ENCODE measurements around the gene NOP9.
"Not testable (repeated sequence)": the region's sequence is repeated elsewhere in the genome, so short reads cannot be mapped to it uniquely, and the experiment has no call there.

The NOP9 gene

DNA sequence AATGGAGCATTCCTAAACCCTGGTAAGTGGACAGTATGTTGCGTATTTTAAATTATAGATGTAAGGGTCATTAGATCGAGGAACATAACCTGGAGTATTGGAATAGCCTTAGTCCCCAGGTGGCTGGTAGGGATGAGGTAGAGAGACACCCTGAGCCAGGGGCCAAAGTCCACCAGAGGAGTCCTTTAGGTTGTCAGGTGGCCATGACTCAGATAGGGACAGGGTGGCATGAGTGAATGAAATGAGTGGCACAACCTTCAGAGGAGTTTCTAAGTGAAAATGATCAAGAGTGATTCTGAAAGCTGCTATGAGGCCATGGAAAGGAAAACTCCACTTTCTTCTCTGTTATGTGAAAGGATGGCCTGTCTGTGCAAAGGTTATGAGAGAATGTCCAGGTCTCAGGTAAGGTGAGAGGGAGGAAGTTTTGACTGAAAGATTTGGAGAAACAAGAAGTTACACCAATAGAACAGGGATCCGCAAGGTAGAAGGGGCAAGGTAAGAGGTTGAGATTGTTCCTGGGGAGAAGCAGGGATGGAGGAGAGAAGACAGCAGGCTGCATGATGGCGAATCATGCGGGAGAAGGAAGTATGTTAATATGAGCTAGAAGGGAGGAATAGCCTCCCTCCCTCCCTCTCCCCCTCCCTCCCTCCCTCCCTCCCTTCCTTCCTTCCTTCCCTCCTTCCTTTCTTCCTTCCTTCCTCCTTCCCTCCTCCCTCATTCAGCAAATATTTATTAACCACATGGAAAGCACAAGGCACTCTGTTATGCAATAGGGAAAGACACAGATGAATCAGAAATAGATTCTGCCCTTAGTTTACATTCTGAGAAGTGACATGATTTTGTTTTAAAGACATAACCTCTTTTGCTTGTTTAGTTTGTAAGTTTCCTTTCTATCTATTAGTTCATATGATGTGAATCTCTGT, 54.2 kb downstream of the NOP9 start:
- no peak for DNase-seq (ENCODE audit: low read depth)

DNA sequence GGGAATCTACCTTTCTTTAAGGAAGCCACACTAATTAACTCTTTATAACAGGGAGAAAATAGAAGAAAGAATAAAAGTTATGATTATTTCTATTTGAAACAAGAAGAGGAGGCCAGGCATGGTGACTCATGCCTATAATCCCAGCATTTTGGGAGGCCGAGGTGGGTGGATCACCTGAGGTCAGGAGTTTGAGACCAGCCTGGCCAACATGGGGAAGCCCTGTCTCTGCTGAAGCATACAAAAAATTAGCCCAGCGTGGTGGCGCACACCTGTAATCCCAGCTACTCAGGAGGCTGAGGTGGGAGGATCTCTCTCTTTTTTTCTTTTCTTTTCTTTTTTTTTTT, 54.8 kb downstream of the NOP9 start:
- DNase-seq (ENCODE audit: low read depth), result not testable (repeated sequence)

DNA sequence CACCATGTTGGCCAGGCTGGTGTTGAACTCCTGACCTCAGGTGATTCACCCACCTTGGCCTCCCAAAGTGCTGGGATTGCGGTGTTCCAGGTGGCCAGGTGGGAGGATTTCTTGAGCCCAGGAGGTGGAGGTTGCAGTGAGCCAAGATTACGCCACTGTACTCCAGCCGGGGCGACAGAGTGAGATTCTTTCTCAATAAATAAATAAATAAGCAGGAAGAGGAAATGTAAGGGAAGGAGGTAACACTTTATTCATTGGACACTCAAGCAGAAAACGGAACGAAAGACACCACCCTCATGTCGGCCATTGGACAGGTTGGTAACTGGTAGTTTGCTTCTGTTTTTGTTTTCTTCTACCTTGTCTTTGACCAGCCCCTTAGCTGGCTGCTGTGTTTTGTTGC, 55.4 kb downstream of the NOP9 start:
- DNase-seq (ENCODE audit: low read depth), result no peak

DNA sequence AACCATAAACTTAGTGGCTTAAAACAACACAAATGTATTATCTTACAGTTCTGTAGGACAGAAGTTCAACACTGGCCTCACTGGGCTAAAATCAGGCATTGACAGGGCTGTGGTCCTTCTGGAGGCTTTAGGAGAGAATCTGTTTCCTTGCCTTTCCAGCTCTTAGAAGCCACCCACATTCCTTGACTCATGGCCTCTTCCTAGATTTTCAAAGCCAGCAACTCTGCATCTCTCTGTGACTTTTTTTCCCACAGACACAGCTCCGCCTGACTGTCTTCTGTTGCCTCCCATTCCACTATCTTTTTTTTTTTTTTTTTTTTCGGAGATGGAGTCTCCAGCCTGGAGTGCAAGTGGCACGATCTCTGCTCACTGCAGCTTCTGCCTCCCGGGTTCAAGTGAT, 56.6 kb downstream of the NOP9 start:
- no peak for DNase-seq (ENCODE audit: low read depth)
